SW 1271 (cell line): ENCODE data around the gene SYPL1.
"Not testable (repeated sequence)": the region's sequence is repeated elsewhere in the genome, so short reads cannot be mapped to it uniquely, and the experiment has no call there.

ENCODE experiments used
- DNase-seq, 2 experiments: peaks; one replicate each; lab custom pipeline; 2025; lab: John Stamatoyannopoulos, UW

Gene SYPL1

DNA sequence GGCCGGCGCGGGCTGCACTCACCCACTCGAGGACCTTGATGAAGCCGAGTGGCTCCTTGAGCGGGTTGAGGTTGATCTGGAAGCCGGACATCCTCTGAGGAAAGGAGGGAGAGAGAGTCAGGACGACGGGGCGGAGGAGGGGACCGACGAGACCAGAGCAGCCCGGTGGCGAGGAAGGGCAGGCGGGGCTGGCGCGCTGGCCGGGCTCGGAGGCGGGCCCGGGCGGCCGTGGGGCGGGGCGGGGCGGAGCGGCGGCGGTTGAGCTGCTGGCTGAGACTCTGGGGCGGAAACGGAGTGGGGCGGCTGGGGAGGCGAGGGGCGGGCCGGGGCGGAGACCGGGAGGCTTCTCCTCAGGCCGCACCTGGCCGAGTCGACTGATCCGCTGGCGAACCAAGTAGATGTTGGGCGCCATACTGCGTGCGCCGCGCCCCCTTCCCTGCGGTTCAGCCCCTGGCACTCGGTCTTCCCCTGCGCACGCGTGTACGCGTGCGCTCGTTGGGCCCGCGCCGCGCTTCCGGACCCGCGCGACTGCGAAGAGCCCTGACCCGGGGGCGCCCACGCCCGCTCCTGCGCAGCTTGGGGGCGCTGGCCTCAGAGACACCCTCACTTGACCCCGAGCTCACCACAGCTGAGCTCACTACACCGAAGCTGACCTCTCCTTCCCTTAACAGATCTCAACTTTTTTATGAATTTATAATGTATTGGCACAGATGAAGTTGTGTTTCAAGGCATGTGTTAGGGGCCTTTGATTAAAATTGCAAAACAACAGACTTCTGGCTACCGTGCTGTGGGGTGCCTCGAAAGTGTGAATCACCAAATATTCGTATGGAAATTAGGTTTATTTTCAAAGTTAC is at the start of gene SYPL1:
SYPL1 (minus strand) TSS at position 195 of the 854 bp plus-strand sequence; CDS start at position 91, 104 bp downstream.
- peak; percentile 59 to 90 for DNase-seq

DNA sequence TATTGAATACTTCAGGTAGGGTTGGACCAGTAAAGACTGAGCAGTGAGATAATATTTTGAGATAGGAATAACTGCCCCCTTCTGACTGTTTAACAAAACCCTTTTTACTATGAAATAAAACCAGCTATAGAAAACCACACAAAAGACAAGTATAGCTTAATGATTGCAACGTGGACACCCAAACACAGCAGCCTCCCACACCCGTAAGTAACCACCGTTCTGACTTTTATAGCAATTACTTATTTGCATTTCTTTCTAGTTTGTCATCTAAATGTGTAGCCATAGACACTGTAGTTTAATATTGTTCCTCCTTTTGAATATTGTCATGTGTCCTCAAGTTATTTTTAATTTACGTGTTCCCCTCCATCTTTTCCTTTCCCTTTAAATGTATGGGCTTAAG is 42.9 kb upstream of the SYPL1 start:
- no peak for DNase-seq

DNA sequence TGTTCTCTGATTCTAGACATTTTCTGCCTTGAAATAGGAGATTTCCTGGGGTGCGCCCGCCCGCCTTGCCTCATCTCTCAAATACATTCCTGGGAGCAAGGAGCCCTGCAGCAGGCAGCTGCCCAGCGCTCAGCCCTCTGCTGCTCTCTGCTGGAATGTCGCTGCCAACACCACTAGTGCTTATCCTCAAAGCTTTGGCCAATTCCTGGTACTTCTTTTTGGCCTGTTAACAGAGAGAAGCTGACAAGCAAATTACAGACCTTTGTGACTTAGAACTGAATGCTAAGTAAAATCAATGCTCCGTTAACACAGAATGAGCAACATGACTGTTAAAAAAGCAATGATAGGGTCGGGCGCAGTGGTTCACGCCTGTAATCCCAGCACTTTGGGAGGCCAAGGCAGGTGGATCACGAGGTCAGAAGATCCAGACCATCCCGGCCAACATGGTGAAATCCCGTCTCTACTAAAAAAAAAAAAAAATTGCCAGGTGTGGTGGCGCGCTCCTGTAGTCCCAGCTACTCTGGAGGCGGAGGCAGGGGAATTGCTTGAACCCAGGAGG is 41.9 kb upstream of the SYPL1 start:
- DNase-seq = peak in 1 of 2 experiments; percentile 76

- DNase-seq = no peak
These were observed 40.2 kb upstream of the SYPL1 start for GRCh38 chr7:106152313-106152665.

- DNase-seq = no peak
These were observed 39.6 kb upstream of the SYPL1 start for GRCh38 chr7:106151459-106152312.

DNA sequence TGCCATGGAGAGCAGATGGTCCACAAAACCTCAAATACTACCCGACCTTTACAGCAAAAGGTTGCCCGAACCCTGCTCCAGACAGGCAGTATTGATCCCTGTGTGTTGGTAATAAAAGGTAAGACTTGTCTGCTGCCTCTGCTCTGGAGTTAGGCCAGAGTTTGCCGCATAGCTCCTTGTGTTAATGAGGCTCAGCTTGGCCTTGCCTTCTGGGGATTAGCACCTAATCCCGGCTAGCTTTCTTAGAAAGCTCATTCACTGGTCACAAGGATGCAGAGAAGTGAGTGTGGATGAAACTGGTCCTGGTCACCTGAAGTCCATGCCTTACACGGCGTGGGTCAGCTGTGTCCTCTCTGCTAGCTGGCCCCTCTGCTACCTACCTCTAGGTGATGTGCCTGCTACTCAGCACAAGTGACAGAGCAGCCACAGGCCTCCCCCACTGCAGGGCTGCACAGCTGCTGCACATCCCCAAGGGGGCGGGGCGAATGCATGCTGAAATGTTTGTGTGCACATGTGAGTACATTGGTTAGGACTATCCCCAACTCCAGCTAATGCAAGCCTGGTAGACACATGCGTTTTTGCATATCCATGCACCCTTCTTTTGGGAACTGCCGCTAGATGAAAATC is 31.7 kb upstream of the SYPL1 start:
- DNase-seq = no peak

DNA sequence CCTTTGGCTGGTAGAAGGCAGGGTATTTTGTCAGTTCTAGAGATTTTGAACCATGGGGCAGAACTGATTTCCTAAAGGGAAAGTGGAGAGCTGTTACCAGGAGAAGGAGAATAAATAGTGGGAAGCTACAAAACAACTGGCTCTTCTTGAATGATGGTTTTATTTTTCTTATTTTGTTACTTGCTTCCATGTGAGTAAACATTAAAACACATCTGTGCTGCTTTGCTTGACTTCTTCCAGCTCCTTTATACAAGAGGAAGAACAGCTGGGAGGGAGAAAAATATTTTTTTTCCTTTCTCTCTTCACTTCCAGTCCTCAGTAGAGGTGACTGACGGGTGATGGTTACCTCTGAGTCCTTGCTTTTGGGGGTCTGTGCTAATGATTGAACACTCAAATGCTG is 30.0 kb upstream of the SYPL1 start:
- no peak for DNase-seq

DNA sequence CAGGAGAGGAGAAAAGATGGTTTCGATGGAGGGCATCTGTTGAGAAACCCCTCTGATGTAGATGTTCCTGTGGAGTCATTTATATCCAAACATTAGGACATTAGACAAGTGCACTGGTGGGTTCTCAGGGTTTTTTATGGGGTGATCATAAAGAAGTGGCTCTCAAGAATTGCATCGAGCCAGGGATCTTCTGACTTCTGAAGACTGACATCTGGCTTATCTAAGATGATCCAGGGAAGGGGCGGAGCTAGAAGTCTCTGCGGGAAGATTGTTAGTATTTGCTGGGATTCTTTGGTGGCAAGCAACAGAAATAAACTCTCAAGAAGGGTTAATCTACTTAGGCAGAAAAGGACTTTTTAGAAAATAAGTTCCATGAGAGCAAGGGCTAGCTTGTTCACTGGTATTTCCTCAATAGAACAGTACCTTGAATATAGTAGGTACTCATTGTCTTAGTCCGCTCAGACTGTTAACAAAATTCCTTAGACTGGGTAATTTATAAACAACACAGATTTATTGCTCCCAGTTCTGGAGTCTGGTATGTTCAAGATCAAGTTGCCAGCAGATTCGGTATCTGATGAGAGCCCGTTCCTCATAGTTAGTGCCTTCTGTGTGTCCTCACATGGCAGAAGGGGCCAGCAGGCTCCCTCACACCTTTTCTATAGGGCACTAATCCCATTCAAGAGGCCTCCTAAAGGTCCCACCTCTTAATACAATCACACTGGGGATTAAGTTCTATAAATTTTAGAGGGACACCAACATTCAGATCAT is 28.5 kb upstream of the SYPL1 start:
- DNase-seq = no peak

- no peak for DNase-seq
These were observed 27.4 kb upstream of the SYPL1 start for GRCh38 chr7:106139265-106140251.

- DNase-seq = no peak
These were observed 26.7 kb upstream of the SYPL1 start for GRCh38 chr7:106138776-106139175.

DNA sequence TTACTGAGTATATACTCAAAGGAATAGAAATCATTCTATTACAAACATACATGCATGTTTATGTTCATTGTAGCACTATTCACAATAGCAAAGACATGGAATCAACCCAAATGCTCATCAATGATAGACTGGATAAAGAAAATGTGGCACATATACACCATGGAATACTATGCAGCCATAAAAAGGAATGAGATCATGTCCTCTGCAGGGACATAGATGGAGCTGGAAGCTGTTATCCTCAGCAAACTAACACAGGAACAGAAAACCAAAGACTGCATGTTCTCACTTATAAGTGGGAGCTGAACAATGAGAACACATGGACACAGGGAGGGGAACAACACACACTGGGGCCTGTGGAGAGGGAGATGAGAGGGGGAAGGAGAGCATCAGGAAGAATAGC is 26.1 kb upstream of the SYPL1 start:
- DNase-seq = not testable (repeated sequence)

- DNase-seq = no peak
These were observed 22.1 kb upstream of the SYPL1 start for GRCh38 chr7:106134241-106134640.

DNA sequence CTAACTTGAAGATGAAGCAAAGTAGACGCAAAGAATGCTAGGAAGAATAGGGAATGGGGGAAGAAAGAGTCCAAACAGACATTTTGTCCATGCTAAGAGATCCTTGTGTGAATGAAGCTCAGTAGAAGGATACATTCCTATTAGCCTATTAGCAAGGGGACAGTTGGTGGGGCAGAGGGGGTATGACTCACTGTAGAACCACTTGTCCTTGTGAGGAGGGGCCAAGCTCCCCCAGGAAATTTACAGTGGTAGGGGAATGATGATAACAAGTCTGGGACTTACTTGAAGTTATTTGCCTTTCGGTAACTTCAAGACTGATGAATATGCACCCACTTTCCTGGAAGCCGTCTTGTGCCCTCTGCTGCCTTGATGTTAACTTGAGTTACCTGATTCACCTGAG is 17.2 kb upstream of the SYPL1 start:
- DNase-seq = no peak

GRCh38 chr7:106128836-106129235 is 16.7 kb upstream of the SYPL1 start:
- DNase-seq = no peak

GRCh38 chr7:106127984-106128780 is 16.1 kb upstream of the SYPL1 start:
- DNase-seq = no peak

- DNase-seq = peak in 1 of 2 experiments; percentile 6
These were observed 14.2 kb upstream of the SYPL1 start for GRCh38 chr7:106126170-106126938.

GRCh38 chr7:106125417-106125816 is 13.3 kb upstream of the SYPL1 start:
- DNase-seq = no peak

DNA sequence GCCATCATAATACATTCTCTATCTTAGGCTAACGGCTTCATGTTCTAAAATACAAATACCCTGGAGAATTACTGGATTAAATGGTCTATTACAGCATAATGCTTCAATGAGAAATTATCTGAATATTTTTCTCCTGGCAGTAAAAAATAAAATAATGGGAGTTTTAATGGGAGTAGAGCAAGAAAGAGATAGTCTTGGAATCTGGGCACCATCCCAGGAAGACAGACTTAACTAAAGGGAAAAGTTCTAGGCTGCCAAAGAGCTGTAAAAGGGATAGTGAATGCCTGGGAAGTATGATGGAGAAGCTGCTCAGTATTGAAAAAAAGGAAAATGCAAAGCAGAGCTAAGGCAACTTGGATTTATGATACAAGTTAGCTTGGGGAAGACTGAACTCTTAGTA is 12.1 kb upstream of the SYPL1 start:
- DNase-seq = no peak

- no peak for DNase-seq
These were observed 10.6 kb upstream of the SYPL1 start for GRCh38 chr7:106122713-106123112.
